ENCODE measurements around the gene ALG14. TPM values are rescaled to one million over a fixed set of nuclear protein-coding genes. Genes with fewer than 3 reads are reported as not detected.
A peak's percentile ranks its signal among the peaks of the same experiment; 100 is the strongest.
"Not testable (repeated sequence)": the region's sequence is repeated elsewhere in the genome, so short reads cannot be mapped to it uniquely, and the experiment has no call there.

The ALG14 gene
- total RNA-seq, 1 experiment from 2014 or later: 4.4 TPM

- Histone ChIP-seq H3K4me3 (no peak overlapping the region), H3K9me3 (peaks cover 26% of the 10 kb centered on the region), H3K36me3 (peaks cover 28% of the 10 kb centered on the region), H3K27me3 (no peaks in the 10 kb centered on the region)
- no peak for DNase-seq
Observed at GRCh38 chr1:95028954-95029353, 43.8 kb downstream of the ALG14 start.

- no peak overlapping the region for H3K4me3 ChIP-seq
- H3K36me3 ChIP-seq: peaks cover 28% of the 10 kb centered on the region
- no peaks in the 10 kb centered on the region for H3K27me3 ChIP-seq
- DNase-seq: no peak
- peaks cover 26% of the 10 kb centered on the region for H3K9me3 ChIP-seq
Observed at GRCh38 chr1:95027046-95027445, 45.7 kb downstream of the ALG14 start.

DNA sequence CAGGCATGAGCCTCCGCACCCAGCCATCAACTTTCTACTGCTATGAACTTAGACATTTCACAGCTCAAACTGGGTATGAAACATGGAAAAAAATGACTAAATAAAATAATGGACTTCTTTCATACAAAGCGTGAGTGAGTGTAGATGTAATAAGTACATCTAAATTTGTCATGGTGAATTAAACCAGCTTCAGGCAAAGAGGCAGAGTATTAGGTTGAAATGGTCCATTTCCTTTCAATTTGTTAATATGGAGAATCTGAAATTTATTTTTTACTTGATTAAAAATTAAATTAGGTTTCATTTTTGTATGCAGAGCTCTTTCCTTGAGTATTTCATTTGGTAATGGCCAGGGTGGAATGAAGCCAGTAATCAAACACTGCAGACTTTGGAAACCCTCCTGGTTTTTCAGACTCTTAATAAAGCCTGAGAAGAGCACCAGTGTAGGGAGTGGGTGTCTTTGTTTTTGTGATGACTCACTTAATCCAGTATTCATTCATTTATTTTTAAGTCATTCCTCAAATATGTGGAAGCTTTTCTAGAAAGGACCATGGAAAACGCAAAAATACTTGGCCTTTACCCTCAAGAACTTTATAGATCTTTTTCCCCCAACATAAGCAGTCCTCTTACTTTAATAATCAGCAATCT is 49.2 kb downstream of the ALG14 start:
- Histone ChIP-seq H3K4me3 (no peak overlapping the region), H3K36me3 (peaks cover 28% of the 10 kb centered on the region), H3K27me3 (no peaks in the 10 kb centered on the region), H3K9me3 (peaks cover 18% of the 10 kb centered on the region)
- peak; percentile 42 for DNase-seq

GRCh38 chr1:95022644-95022926 is 50.2 kb downstream of the ALG14 start:
- H3K27me3 ChIP-seq: no peaks in the 10 kb centered on the region
- H3K36me3 ChIP-seq: peaks cover 28% of the 10 kb centered on the region
- H3K4me3 ChIP-seq: no peak overlapping the region
- peaks cover 17% of the 10 kb centered on the region for H3K9me3 ChIP-seq
- no peak for DNase-seq

- Histone ChIP-seq H3K4me3 (no peak overlapping the region), H3K36me3 (peaks cover 27% of the 10 kb centered on the region), H3K27me3 (no peaks in the 10 kb centered on the region), H3K9me3 (peaks cover 13% of the 10 kb centered on the region; the same call in 1 of the 2 replicates)
- DNase-seq: peak; percentile 12
Observed at GRCh38 chr1:95021805-95022643, 50.7 kb downstream of the ALG14 start.

DNA sequence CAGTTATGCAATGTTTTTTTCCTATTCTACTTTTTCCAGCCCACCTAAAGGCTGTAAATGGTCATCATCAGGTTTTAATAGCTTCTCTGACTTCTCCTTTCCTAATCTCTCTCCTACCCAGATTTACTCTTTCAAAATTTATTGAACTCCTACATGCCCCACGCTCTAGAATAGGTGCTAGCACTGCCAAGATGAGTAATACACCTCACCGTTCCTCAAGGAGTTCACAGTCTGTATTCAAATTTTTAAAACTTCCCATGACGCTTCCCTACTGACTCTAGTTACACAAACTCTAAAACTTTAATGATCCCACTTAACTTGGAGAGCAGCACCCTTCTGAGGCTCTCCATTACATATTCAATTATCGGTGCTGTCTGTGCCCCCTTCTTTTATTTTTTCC is 51.6 kb downstream of the ALG14 start:
- Histone ChIP-seq H3K4me3 (no peak overlapping the region), H3K9me3 (peaks cover 10% of the 10 kb centered on the region; the same call in 1 of the 2 replicates), H3K36me3 (peaks cover 18% of the 10 kb centered on the region), H3K27me3 (no peaks in the 10 kb centered on the region)
- peak; percentile 4 for DNase-seq

- H3K4me3 ChIP-seq, H3K27me3 ChIP-seq, H3K36me3 ChIP-seq, H3K9me3 ChIP-seq, DNase-seq: not testable (repeated sequence)
Observed at GRCh38 chr1:95019466-95019865, 53.3 kb downstream of the ALG14 start.

DNA sequence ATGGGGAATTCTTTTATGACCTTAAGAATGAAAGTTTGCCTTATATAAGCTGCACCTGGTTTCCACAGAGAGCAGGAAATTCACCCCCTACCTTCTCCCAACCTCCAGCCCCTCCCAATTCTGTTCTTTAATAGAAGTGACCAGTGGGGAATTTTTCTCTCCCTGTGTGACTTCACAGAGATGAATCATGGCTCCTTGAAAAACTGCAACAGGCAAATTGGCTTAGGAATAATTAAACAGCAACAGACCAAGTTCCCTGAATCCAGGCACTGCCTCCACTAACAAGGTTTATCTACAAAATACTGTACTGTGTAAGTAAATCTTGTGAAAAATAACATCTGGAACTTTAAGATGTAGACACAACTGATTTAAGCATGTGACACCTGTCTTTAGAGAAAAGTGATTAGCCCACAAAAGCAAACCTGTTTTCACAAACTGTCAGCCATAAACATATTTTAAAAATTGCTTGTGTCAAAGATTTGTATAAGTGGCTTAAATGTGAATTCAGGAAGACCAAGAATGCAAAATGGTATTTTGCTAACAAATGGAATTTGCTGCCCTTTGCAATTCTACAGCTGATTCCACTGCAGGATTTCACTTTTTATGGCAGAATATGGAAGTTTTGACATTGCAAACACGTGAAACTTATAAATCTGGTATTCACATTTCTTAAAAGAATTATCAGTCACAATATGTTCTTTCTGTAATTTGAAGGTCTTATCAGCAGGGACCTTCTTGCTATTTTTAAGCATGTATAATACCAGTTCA is 54.0 kb downstream of the ALG14 start:
- H3K9me3 ChIP-seq: no peaks in the 10 kb centered on the region
- peaks cover 2% of the 10 kb centered on the region; the same call in 1 of the 2 replicates for H3K36me3 ChIP-seq
- DNase-seq: no peak
- no peak overlapping the region for H3K4me3 ChIP-seq
- H3K27me3 ChIP-seq: no peaks in the 10 kb centered on the region

DNA sequence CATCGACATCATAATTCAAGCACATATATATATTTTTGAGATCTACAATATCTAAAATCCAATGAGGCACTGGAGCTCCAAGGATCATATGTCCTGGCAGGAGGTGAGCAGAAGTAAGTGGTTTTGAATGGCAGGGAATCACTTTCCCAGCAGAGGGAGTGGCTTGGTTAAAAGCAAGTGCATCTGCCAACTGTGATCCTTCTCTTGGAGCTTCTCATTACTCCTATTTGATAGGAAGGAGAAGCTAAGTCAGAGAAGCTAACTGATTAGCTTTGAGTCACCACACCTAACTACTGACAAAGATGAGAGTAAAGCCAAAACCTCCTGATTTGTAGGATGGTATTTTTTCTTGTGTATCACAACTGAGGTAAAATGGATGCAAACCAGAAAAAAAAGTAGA is 55.0 kb downstream of the ALG14 start:
- Histone ChIP-seq H3K36me3 (peaks cover 2% of the 10 kb centered on the region; the same call in 1 of the 2 replicates), H3K4me3 (no peak overlapping the region), H3K27me3 (no peaks in the 10 kb centered on the region), H3K9me3 (no peaks in the 10 kb centered on the region)
- no peak for DNase-seq

- DNase-seq: no peak
Observed at GRCh38 chr1:95015076-95015475, 57.7 kb downstream of the ALG14 start.

GRCh38 chr1:95013950-95014574 is 58.7 kb downstream of the ALG14 start:
- no peak overlapping the region for H3K4me3 ChIP-seq
- H3K36me3 ChIP-seq: peaks cover 2% of the 10 kb centered on the region; the same call in 1 of the 2 replicates
- no peaks in the 10 kb centered on the region for H3K27me3 ChIP-seq
- no peak for DNase-seq
- H3K9me3 ChIP-seq: no peaks in the 10 kb centered on the region

More at GRCh38 chr1:95015076-95015475, 57.7 kb downstream of the ALG14 start:
- no peak overlapping the region for H3K4me3 ChIP-seq
- H3K36me3 ChIP-seq: peaks cover 2% of the 10 kb centered on the region; the same call in 1 of the 2 replicates
- H3K9me3 ChIP-seq: no peaks in the 10 kb centered on the region
- no peaks in the 10 kb centered on the region for H3K27me3 ChIP-seq

- Histone ChIP-seq H3K27me3 (no peaks in the 10 kb centered on the region), H3K36me3 (peaks cover 2% of the 10 kb centered on the region; the same call in 1 of the 2 replicates), H3K4me3 (no peak overlapping the region), H3K9me3 (no peaks in the 10 kb centered on the region)
- no peak for DNase-seq
Observed at GRCh38 chr1:95012389-95012788, 60.4 kb downstream of the ALG14 start.

GRCh38 chr1:95010158-95010557 is 62.6 kb downstream of the ALG14 start:
- Histone ChIP-seq H3K4me3 (no peak overlapping the region), H3K27me3 (no peaks in the 10 kb centered on the region), H3K36me3 (no peaks in the 10 kb centered on the region; the same call in 1 of the 2 replicates), H3K9me3 (no peaks in the 10 kb centered on the region)
- DNase-seq: no peak

DNA sequence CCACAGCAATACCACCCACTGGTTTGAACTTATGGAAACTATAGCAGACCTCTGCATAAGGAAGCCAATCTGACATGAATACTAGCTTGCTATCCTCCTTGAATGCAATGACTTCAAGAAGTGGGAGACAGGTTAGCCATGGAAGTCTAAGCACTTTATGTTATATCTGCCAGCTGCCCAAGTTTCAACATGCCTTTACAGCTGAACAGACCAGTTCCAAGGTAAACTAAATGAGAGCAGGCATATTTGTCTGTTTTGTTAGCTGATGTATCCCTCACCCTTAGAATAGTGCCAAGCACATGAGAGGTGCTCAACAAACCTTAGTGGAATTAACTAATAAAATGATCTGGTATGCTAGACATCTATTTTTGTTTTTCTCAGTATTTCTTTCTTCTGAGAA is 65.1 kb downstream of the ALG14 start:
- Histone ChIP-seq H3K9me3 (no peaks in the 10 kb centered on the region), H3K27me3 (no peaks in the 10 kb centered on the region), H3K36me3 (no peaks in the 10 kb centered on the region), H3K4me3 (no peak overlapping the region)
- DNase-seq: no peak

DNA sequence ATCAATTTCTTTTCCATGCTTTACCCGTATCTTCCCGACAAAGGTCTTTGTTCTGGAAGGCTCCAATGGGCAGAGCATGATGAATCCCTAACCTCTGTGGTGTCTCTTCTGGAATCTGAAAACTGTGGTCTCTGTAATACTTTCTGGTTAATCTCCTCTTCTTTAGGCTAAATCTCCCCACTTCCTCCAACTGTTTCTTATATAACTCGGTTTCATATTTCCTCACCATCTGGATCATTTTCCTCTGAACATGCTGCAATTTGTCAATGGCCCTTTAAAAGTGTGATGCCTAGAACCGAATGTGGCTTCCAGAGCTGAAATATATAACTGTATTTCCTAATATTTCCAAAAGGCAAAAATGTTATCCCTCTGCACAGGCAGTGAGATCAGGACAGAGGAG is 66.1 kb downstream of the ALG14 start:
- Histone ChIP-seq H3K27me3 (no peaks in the 10 kb centered on the region), H3K36me3 (no peaks in the 10 kb centered on the region), H3K9me3 (no peaks in the 10 kb centered on the region), H3K4me3 (no peak overlapping the region)
- no peak for DNase-seq

DNA sequence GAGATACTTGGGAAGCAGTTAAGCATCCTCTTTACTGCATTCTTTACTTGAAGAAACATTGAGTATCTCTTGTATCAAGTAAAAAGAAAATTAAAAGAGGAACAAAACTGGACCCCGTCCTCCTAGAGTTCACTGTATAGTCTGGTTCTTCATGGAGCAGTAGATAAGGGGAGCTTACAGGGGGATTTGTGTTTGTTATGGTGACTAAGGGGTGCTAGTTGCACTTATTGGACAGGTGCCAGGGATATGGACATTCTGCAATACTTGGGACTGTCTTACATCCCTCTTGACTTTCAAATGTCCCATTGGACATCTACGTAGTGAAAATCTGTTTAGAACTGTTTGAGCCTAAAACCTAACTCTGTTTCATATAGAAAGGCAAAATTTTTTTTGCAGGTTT is 67.2 kb downstream of the ALG14 start:
- no peak for DNase-seq
- H3K36me3 ChIP-seq: no peaks in the 10 kb centered on the region
- H3K9me3 ChIP-seq: no peaks in the 10 kb centered on the region
- no peaks in the 10 kb centered on the region for H3K27me3 ChIP-seq
- H3K4me3 ChIP-seq: no peak overlapping the region

GRCh38 chr1:95004013-95004412 is 68.7 kb downstream of the ALG14 start:
- Histone ChIP-seq H3K4me3 (no peak overlapping the region), H3K9me3 (no peaks in the 10 kb centered on the region), H3K27me3 (no peaks in the 10 kb centered on the region), H3K36me3 (no peaks in the 10 kb centered on the region)
- DNase-seq: no peak

All from MG63 (cell line).